GM19099 (cell line): ENCODE data around the gene MORN1.

Experiments
- POLR2A ChIP-seq: IDR thresholded peaks from 3 replicates; pipeline ENCODE4 v1.6.1; 2011; ENCODE audit warnings: low read depth; ENCODE audit not compliant: insufficient read length; ENCODE audit errors: extremely low read depth

MORN1 gene

DNA sequence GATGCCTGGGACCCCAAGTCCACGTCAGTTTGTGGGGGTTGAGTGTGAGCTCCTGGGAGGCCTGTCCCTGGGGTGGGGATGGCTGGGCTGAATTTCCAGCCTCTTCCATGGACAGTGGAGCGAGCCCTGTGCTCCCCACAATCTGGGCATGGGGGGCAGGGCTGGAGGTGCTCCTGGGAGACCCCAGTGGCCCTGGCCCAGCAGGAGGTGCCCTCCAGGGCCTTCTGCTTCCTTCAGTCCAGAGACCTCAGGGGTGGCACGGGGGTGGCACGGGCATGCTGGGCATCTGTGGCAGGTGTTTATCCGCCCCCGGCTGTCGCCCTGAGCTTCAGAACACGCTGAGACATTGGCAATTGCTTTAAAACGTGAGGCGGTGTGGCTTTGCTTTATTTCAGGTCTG lies 40.9 kb downstream of the MORN1 start:
- TF ChIP-seq POLR2A: no peak

DNA sequence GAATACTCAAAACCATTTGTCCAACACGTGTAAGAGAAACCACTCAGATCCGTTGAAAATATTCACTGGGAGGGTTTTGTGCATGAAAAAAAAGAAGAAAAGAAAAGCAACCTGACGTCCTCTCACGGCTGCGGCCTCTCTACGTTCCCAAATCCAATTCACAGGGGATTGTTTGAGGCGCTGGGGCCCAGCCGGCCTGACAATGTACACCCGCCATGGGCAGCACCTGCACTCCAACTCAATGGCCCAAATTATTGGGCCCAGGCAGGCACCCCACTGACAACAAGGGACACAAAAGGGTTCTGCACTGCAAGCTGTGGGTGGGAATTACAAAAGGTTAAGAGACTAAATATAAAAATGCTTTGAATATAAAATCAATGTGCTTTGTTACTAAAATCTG lies 41.5 kb downstream of the MORN1 start:
- TF ChIP-seq POLR2A: no peak

DNA sequence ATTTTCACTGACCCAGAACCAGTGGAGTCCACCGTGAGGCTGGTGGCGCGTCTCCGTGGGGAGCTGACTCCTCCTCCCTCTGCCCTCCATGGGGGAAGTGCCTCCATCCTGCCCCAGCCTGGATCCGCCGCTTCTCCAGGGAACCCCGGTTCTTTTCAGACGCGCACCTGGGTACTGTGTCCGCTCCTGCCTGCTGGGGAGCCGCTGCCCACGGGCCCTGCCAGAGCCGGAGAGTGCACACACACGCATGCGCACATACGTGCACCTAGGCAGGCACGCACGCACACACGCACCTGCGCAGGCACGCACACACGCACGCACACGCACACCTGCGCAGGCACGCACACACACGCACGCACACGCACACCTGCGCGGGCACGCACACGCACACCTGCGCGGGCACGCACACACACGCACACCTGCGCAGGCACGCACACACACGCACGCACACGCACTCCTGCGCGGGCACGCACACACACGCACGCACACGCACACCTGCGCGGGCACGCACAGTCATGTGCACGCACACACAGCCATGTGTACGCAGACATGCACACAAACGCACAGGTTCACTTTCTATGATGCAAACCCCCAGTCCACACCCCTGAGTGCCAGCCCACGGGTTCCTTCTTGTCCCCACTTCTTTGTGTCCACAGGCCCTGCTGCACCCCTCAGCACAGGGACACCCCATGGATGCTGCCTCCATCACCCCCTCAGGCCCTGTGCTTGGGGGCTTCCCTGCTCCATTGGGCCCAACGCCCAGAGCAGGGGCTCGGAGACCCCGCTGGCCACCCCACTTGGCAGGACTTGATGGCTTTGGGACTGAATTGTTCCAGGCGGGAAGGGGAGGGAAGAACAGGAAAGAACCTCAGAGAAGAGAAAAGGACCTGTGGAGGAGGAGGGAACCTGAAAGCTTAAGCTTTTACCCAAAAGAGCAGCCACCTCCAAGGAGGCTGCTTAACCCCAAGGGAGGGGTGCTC lies 42.7 kb downstream of the MORN1 start:
- TF ChIP-seq POLR2A: no peak

DNA sequence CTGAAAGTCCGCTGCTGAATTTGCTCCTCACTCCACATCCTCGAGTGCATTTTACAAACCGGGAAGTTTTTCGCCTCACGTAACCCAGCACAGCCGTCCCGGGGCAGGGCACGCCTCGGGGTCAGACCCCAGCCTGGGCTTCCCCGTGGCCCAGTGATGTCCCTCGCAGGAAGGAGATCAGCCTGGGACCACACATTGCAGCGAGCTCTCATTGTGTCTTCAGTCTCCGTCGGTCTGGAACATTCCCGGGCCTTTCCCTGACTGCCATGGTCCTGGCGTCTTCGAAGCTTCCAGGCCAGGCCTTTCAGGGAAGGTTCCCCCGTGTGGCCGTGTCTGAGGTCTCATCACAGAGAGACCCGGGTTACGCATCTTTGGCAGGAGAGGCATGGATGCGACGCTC lies 43.5 kb downstream of the MORN1 start:
- TF ChIP-seq POLR2A: no peak

DNA sequence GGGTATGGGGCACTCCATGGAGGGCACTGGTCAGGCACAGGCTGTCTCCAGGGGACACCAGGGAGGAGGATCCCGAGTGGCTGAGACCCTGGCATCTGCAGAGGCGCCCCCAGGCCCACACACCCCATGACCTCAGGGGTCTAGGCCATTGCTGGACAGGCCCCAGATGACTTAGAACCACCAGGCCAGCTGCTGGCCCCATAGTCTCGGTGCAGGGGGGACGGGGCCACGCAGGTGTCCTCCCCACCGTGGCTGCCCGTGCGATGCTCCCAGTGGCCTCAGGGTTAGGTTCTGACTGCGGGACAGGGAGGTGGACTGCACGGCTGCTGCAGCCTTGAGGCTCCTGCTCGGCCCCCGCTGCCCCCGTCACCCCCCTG lies 44.0 kb downstream of the MORN1 start:
- no peak for TF ChIP-seq POLR2A

DNA sequence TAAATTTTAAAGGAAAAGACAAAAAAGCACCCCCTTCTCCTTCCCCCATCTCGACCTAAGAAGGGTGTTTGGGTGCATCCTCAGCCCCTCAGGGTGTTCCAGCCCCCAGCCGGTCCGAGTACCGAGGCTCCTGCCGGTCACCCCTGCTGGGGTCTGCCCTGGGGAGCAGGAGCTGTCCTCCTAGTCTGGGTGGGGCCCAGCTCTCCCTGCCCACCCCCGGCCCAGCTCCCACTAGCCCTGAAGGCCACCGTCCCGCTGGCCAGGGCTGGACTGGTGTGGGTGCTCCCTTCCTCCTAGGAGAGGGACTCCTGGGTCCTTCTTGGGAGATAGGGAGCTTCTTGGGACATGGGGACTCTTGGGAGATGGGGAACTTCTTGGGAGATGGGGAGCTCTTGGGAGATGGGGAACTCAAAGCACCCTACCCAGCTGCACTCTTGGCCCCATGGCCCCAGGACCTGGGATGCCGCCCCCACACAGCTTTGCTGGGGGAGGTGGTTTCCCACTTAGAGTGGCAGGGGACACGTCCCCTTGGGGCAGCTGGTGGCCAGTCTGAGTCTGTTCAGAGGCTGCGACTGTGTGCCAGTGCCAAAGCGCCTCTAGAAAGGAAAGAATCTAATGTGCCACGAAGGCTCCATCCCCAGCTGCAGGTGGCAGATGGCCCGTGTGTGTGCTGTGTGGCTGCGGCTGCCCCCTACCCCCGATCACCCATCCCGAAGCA lies 44.5 kb downstream of the MORN1 start:
- no peak for TF ChIP-seq POLR2A

DNA sequence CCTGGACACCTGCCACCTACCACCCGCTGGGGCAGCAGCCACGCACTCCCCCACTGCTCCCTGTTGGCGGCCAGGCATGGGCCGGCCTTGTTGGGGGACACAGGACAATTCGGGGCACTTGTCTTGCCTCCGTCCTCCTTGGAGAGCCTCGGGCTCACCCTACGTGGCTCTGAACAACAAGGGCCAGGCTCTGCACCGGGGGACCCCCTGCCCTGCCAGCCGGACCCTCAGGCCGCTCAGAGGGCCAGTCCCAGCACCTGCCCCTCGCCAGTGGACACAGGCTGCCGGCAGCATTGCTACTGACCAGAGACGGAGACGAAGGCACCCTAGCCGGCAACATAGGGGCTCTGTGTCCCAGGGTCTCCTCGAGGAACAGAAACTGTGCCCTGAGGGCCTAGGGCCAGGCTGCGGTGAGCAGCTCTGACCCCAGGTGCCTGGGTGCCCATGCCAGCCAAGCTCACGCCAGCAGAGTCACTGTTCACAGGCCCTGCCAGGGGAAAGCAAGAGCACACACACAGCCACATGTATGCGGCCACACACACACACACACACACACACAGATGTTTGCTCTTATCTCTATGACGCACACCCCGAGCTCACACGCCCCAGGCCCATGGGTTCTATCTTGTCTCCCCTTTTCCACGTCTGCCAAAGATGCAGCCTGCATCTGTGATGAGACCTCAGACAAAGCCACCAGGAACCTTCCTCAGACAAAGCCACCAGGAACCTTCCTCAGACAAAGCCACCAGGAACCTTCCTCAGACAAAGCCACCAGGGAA lies 45.9 kb downstream of the MORN1 start:
- TF ChIP-seq POLR2A: no peak

DNA sequence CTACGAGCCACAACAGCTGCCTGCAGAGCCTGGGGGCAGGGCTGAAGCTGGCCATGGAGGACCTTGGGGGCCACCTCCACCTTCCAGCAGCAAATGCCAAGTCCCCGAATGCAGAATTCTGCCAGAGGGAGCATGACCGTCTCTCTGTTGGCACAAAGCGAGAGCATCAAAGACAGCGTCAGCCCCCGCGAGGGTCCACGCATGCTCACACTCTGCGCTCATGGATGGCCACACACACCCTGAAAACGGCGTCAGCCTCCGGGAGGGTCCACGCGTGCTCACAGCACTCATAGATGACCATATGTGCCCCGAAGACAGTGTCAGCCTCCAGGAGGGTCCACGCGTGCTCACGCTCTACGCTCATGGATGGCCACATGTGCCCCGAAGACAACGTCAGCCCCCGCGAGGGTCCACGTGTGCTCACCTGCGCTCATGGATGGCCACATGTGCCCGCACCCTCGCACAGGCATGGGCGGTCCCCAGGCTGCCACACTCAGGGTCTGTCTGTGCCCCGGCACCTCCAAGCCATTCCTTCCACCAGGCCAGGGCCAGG lies 46.5 kb downstream of the MORN1 start:
- TF ChIP-seq POLR2A: no peak

DNA sequence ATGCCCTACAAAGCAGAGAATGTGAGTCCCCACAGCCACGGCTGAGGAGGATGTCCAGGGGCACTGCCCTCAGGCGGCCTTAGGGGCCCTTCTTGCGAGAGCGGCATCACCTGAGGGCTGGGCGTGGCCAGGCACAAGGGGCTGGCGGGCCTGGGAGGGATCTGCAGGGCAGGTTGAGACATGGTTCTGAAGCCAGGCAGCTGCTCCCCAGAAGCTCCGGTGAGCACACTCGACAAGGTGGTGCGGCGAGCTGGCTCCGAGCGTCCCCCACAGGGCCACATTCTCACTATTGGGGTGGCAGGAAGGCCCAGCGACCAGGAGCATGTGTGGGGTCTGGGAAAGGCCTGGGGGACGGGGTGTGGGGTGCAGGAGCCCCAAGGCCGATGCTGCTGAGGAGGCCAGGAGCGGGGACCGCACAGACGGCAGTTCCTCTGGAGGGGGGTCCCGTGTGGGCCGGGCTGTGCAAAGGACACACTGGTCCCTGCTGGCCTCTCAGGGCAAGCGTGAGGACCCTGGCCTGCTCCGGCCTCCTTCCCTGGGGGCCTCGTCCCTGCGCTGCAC lies 47.2 kb downstream of the MORN1 start:
- no peak for TF ChIP-seq POLR2A

DNA sequence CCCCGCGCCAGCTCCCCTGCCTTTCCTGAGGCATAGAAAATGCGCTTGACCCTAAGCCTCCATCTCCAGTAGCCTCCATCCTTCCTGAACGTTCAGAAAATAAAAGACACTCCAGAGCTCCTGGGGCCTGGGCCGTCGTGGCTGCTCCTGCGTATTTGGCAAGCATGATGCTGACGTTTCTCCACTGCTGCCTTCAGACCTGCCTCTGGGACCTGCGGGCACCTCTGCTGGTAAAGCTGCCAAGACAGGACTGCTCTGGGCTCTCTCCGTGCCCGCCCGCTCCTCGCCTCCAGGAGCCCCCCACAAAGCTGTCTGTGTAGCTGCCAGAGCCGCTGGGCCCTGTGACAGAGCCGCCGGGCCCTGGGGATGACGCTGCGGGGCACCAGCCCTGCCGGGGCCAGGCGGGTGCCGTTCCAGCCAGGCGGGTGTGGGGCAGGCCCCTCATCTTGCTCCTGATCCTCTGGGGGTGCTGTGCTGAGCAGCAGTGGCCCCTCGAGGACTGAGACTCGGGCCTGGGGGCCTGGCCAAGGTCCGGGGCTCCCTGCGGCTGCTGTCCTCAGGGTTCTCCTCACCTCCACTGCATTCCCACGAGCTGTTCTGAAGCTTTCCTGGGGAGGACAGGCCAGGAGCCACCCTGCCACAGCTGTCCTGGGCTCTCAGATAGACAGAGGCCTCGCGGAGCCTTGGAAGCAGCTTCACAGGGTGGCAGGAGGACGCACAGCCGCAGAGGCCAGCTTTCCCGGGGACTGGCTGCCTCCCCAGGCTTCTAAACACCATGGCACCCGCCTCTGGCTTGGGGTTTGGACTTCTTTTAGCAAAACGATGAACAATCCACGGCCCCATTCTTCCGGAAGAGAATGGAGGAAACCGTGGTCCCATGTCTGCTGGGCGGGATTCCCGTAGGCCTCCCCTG lies 48.1 kb downstream of the MORN1 start:
- no peak for TF ChIP-seq POLR2A

DNA sequence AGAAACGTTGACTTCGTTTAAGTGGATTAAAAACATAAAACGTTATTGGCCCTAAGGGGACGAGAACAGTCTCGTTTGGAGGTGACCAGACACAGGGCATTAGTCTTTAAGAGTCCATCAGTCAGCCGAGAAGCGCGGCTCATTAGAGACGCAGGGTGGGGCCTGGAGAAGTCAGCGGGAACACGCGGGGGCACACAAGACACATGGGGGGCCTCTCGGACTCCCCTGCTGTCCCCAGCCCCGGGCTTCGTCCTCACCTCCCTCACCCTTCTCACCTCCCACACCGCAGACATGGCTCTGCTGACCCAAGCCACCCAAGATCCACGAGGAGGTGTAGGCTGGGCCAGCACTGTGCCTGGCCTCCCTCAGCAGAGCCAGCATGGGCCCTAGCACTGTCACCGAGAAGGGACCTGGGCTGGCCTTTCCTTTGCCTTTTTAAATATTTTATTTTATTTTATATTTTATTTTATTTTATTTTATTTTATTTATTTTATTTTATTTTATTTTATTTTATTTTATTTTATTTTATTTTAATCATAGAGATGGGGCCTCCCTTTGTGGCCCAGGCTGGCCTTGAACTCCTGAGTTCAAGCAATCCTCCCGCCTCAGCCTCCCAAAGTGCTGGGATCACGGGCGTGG lies 48.9 kb downstream of the MORN1 start:
- TF ChIP-seq POLR2A: no peak

DNA sequence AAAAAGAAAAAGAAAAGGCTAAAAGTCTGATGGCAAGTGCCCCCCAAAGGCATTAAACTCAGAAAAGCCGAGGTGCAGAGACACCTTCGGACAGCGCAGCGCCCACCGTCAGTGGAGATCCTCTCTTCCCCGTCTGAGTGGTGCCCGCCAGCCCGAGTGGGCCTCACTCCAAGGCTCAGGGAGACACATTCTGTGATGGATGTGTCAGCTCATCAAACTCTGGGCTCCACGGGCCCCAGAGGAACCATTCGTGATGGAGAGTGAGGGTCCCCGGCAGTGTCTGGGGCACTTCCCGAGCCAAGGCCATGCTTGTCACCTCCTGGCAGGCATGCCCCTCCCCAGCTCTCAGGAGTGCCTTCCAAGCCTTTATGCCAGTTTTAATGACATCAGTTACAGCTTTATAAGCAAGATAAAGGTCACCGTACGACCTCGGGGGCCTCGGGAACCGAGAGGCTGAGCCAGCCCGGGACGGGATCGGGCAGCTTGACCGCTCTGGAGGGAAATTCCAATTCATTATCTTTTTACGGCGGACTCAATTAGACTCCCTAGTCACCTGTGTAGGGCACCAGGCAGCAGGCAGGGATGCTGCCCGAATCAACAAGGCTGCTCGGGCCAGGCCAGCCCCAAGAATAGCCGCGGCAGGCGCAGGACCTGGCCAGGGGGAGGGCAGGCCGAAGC lies 49.5 kb downstream of the MORN1 start:
- no peak for TF ChIP-seq POLR2A

DNA sequence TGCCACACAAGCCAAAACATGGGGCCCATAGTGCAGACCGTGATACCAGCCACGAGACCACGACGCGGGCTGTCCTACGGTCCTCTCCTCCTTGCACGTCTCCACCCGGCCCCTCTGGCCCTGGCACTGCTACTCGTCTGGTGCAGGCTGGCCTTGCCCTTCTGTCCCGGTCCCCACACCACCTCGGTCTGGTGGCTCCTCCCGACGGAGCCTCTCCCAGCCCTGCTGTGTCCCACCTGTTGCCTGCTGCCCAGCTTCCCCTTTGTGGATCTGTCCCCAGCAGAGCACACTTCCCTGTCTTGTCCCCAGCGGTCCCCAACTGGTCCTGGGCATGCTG lies 50.5 kb downstream of the MORN1 start:
- TF ChIP-seq POLR2A: no peak
